RWPE1 (cell line): Measurements from ENCODE around the gene TPST2.

ENCODE experiments used
- CTCF ChIA-PET: fragments of 350-600 bp; sonication (Branson Sonifier 250); formaldehyde crosslinking; extraction: SDS; loops from one replicate; lab custom pipeline; 2021; lab: Yijun Ruan, JAX
- POLR2A ChIA-PET: fragments of 400-600 bp; formaldehyde crosslinking; extraction: SDS; loops from one replicate; lab custom pipeline; 2020; ENCODE audit warnings: antibody characterized with exemption; ENCODE audit not compliant: low non-redundant PET; lab: Yijun Ruan, JAX
- DNase-seq: peaks from one replicate; pipeline ENCODE4 v3.0.0; 2012; ENCODE audit warnings: low spot score
- H3K27ac ChIP-seq: fragments of 450-650 bp; 2 replicates; pipeline ENCODE4 v1.5.1; 2017
- CTCF ChIP-seq: fragments of 450-650 bp; conservative IDR thresholded peaks from 2 replicates; pipeline ENCODE4 v1.5.1; 2017; ENCODE audit warnings: low read depth, mild to moderate bottlenecking

TPST2 gene

GRCh38 chr22:26553056-26553752 is 36.7 kb downstream of the TPST2 start:
- CTCF ChIA-PET: no interaction called here
- peak; percentile 56 for DNase-seq
- no peak for TF ChIP-seq CTCF
- H3K27ac ChIP-seq: peak overlapping the region; percentile 72
- POLR2A ChIA-PET: no interaction called here

DNA sequence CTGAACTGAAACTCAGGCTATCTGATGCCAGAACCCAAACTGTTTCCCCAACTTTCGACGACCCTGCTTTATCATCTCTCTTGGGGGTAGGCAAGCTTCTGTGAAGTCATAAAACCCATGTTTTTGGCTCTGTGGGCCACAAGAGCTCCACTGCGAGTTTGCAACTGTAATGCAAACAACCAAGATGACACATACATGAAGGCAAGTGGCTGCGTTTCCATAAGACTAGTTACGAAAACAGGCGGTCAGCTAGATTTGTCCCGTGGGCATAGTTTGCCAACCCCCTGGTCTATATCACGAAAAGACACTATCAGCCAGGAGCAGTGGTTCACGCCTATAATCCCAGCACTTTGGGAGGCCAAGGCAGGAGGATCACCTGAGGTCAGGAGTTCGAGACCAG is 37.5 kb downstream of the TPST2 start:
- ChIA-PET CTCF (no interaction called here), POLR2A (no interaction called here)
- no peak for TF ChIP-seq CTCF
- no peak for DNase-seq
- peak overlapping the region; percentile 72 for H3K27ac ChIP-seq

- POLR2A ChIA-PET: no interaction called here
- DNase-seq: no peak
- CTCF ChIA-PET: no interaction called here
- no peak for TF ChIP-seq CTCF
- H3K27ac ChIP-seq: no peak overlapping the region
These were observed 38.4 kb downstream of the TPST2 start for GRCh38 chr22:26551568-26551967.

GRCh38 chr22:26550498-26551033 is 39.4 kb downstream of the TPST2 start:
- H3K27ac ChIP-seq: peak overlapping the region; percentile 49
- no peak for DNase-seq
- POLR2A ChIA-PET: no interaction called here
- TF ChIP-seq CTCF: no peak
- CTCF ChIA-PET: interaction anchor here (0.5 kb wide), 1 partner anchor 73 kb away, joined by 6 read pairs; no protein-coding TSS in a partner anchor

DNA sequence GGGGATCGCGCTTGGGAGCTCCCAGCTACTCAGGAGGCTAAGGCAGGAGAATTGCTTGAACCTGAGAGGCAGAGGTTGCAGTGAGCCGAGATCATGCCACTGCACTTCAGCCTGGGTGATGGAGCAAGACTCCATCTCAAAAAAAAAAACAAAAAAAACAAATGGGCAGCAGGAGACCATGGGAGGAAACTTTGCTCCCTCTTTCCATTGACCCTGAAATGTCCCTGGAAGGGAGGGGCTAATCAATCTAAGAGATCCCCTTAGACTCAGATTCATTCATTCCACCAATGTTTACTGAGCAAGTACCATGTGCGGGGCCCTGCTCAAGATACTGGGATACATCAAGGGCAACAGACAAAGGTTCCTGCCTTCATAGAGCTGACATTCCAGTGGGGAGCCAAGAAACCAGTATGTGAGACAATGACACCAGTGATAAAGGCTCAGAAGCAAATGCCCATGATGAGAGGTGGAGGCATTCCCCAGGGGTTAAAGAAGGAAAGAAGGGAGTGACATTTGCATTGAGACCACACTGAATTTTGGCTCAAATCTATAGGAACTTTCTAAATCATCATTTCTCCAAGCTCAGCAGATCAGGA is 39.9 kb downstream of the TPST2 start:
- no peak for DNase-seq
- ChIA-PET CTCF (no interaction called here), POLR2A (no interaction called here)
- peak overlapping the region; percentile 86 for H3K27ac ChIP-seq
- TF ChIP-seq CTCF: no peak

DNA sequence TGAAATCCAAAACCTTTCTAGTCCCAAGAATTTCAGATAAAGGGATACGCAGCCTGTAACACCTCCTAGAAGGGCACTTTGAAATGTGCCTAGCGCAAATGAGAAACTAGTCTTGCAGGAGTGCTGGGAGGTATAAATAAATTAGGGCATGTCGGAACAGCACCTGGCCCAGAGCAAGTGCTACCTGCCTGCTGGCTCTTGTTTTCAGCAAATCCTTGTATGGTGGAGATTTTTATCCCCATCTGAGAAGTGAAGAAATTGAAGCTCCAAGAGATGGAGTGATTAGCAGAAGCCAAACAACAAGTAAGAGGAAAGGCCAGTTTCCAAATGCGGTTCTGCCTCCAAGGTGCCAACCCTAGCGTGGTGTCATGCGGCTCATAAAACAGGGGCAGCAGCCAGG is 40.9 kb downstream of the TPST2 start:
- DNase-seq: peak; percentile 49
- ChIA-PET POLR2A (no interaction called here), CTCF (interaction anchor here (0.5 to 0.6 kb wide), 2 partner anchors 124 to 140 kb away, joined by 4 read pairs; no protein-coding TSS in a partner anchor)
- peak overlapping the region; percentile 86 for H3K27ac ChIP-seq
- no peak for TF ChIP-seq CTCF
